ENCODE measurements around the gene ASPG. TPM values are rescaled to one million over a fixed set of nuclear protein-coding genes. Genes with fewer than 3 reads are reported as not detected.

Gene ASPG
- total and polyA plus RNA-seq, 4 donors: 0.13 to 2.2 (median 0.92) TPM

GRCh38 chr14:104115691-104116287 is 30.3 kb downstream of the ASPG start:
- no peak overlapping the region for H3K4me3 ChIP-seq (ENCODE audit: low read length in 2 of 2)
- DNase-seq (peak in 1 of 2 donors; percentile 43), ATAC-seq (ENCODE audit: low FRiP score) (no peak)
- H3K36me3 ChIP-seq (ENCODE audit: control insufficient read depth in 1 of 2, insufficient read depth in 2 of 2, low read length in 1 of 2): no peaks in the 10 kb centered on the region
- H3K27ac ChIP-seq (ENCODE audit: low read depth in 1 of 2, low read length in 2 of 2): no peak overlapping the region
- H3K9me3 ChIP-seq (ENCODE audit: control insufficient read depth, low read length): no peaks in the 10 kb centered on the region
- H3K4me1 ChIP-seq (ENCODE audit: control insufficient read depth in 1 of 2, insufficient read depth in 2 of 2, low read length in 2 of 2): no peaks in the 10 kb centered on the region
- WGBS, 2 donors: 84 to 87% methylated on average over 9 of the region's 9 CpGs
- no peaks in the 10 kb centered on the region for H3K27me3 ChIP-seq (ENCODE audit: control insufficient read depth in 1 of 2, insufficient read depth in 2 of 2, low read length in 1 of 2)
- intact Hi-C loops (cut with DNase I): no loop called here

GRCh38 chr14:104116288-104116755 is 30.8 kb downstream of the ASPG start:
- peak; percentile 38 to 57 for DNase-seq

GRCh38 chr14:104116756-104117340 is 31.3 kb downstream of the ASPG start:
- H3K9me3 ChIP-seq (ENCODE audit: control insufficient read depth, low read length): no peaks in the 10 kb centered on the region
- no peaks in the 10 kb centered on the region for H3K27me3 ChIP-seq (ENCODE audit: control insufficient read depth in 1 of 2, insufficient read depth in 2 of 2, low read length in 1 of 2)
- H3K27ac ChIP-seq (ENCODE audit: low read depth in 1 of 2, low read length in 2 of 2): no peak overlapping the region
- peak overlapping the region in 1 of 2 donors; percentile 20 for H3K4me3 ChIP-seq (ENCODE audit: low read length in 2 of 2)
- intact Hi-C loops (cut with DNase I): no loop called here
- H3K4me1 ChIP-seq (ENCODE audit: control insufficient read depth in 1 of 2, insufficient read depth in 2 of 2, low read length in 2 of 2): no peaks in the 10 kb centered on the region
- no peaks in the 10 kb centered on the region for H3K36me3 ChIP-seq (ENCODE audit: control insufficient read depth in 1 of 2, insufficient read depth in 2 of 2, low read length in 1 of 2)
- DNase-seq (peak; percentile 30 to 74), ATAC-seq (ENCODE audit: low FRiP score) (no peak)
- 1 to 2% methylated on average over 26 to 83 of the region's 83 CpGs for WGBS, 2 donors

More at GRCh38 chr14:104116288-104116755, 30.8 kb downstream of the ASPG start:
- Histone ChIP-seq H3K4me3 (ENCODE audit: low read length in 2 of 2) (peak overlapping the region in 1 of 2 donors; percentile 20), H3K27me3 (ENCODE audit: control insufficient read depth in 1 of 2, insufficient read depth in 2 of 2, low read length in 1 of 2) (no peaks in the 10 kb centered on the region), H3K36me3 (ENCODE audit: control insufficient read depth in 1 of 2, insufficient read depth in 2 of 2, low read length in 1 of 2) (no peaks in the 10 kb centered on the region), H3K4me1 (ENCODE audit: control insufficient read depth in 1 of 2, insufficient read depth in 2 of 2, low read length in 2 of 2) (no peaks in the 10 kb centered on the region), H3K9me3 (ENCODE audit: control insufficient read depth, low read length) (no peaks in the 10 kb centered on the region), H3K27ac (ENCODE audit: low read depth in 1 of 2, low read length in 2 of 2) (no peak overlapping the region)
- intact Hi-C loops (cut with DNase I): no loop called here
- no peak for ATAC-seq (ENCODE audit: low FRiP score)
- 16 to 18% methylated on average over 14 to 19 of the region's 19 CpGs for WGBS, 2 donors

- DNase-seq (peak; percentile 32 to 74), ATAC-seq (ENCODE audit: low FRiP score) (no peak)
- H3K4me3 ChIP-seq (ENCODE audit: low read length in 2 of 2): no peak overlapping the region
These were observed 32.0 kb downstream of the ASPG start for GRCh38 chr14:104117341-104118005.

GRCh38 chr14:104118006-104118844 is 32.7 kb downstream of the ASPG start:
- intact Hi-C loops (cut with DNase I): no loop called here
- ATAC-seq (ENCODE audit: low FRiP score) (no peak), DNase-seq (peak; percentile 35 to 71)
- H3K27me3 ChIP-seq (ENCODE audit: control insufficient read depth in 1 of 2, insufficient read depth in 2 of 2, low read length in 1 of 2): no peaks in the 10 kb centered on the region
- H3K4me1 ChIP-seq (ENCODE audit: control insufficient read depth in 1 of 2, insufficient read depth in 2 of 2, low read length in 2 of 2): no peaks in the 10 kb centered on the region
- H3K4me3 ChIP-seq (ENCODE audit: low read length in 2 of 2): no peak overlapping the region
- WGBS, 2 donors: 57 to 58% methylated on average over 29 to 30 of the region's 30 CpGs
- H3K27ac ChIP-seq (ENCODE audit: low read depth in 1 of 2, low read length in 2 of 2): no peak overlapping the region
- H3K36me3 ChIP-seq (ENCODE audit: control insufficient read depth in 1 of 2, insufficient read depth in 2 of 2, low read length in 1 of 2): no peaks in the 10 kb centered on the region
- H3K9me3 ChIP-seq (ENCODE audit: control insufficient read depth, low read length): no peaks in the 10 kb centered on the region

More at GRCh38 chr14:104117341-104118005, 32.0 kb downstream of the ASPG start:
- H3K27ac ChIP-seq (ENCODE audit: low read depth in 1 of 2, low read length in 2 of 2): no peak overlapping the region
- intact Hi-C loops (cut with DNase I): no loop called here
- H3K4me1 ChIP-seq (ENCODE audit: control insufficient read depth in 1 of 2, insufficient read depth in 2 of 2, low read length in 2 of 2): no peaks in the 10 kb centered on the region
- H3K36me3 ChIP-seq (ENCODE audit: control insufficient read depth in 1 of 2, insufficient read depth in 2 of 2, low read length in 1 of 2): no peaks in the 10 kb centered on the region
- WGBS, 2 donors: 5% methylated on average over 63 to 71 of the region's 71 CpGs
- no peaks in the 10 kb centered on the region for H3K9me3 ChIP-seq (ENCODE audit: control insufficient read depth, low read length)
- H3K27me3 ChIP-seq (ENCODE audit: control insufficient read depth in 1 of 2, insufficient read depth in 2 of 2, low read length in 1 of 2): no peaks in the 10 kb centered on the region

GRCh38 chr14:104119119-104119487 is 33.6 kb downstream of the ASPG start:
- no peaks in the 10 kb centered on the region for H3K27me3 ChIP-seq (ENCODE audit: control insufficient read depth in 1 of 2, insufficient read depth in 2 of 2, low read length in 1 of 2)

GRCh38 chr14:104119488-104120251 is 34.2 kb downstream of the ASPG start:
- Histone ChIP-seq H3K4me3 (ENCODE audit: low read length in 2 of 2) (no peak overlapping the region), H3K9me3 (ENCODE audit: control insufficient read depth, low read length) (no peaks in the 10 kb centered on the region), H3K27me3 (ENCODE audit: control insufficient read depth in 1 of 2, insufficient read depth in 2 of 2, low read length in 1 of 2) (no peaks in the 10 kb centered on the region), H3K4me1 (ENCODE audit: control insufficient read depth in 1 of 2, insufficient read depth in 2 of 2, low read length in 2 of 2) (no peaks in the 10 kb centered on the region), H3K27ac (ENCODE audit: low read depth in 1 of 2, low read length in 2 of 2) (no peak overlapping the region), H3K36me3 (ENCODE audit: control insufficient read depth in 1 of 2, insufficient read depth in 2 of 2, low read length in 1 of 2) (no peaks in the 10 kb centered on the region)
- WGBS, 2 donors: 69% methylated on average over 18 of the region's 18 CpGs
- intact Hi-C loops (cut with DNase I): no loop called here
- peak; percentile 22 for ATAC-seq (ENCODE audit: low FRiP score)
- peak; percentile 24 to 69 for DNase-seq

More at GRCh38 chr14:104119119-104119487, 33.6 kb downstream of the ASPG start:
- ATAC-seq (ENCODE audit: low FRiP score) (no peak), DNase-seq (peak; percentile 18 to 60)
- no peaks in the 10 kb centered on the region for H3K36me3 ChIP-seq (ENCODE audit: control insufficient read depth in 1 of 2, insufficient read depth in 2 of 2, low read length in 1 of 2)
- no peak overlapping the region for H3K4me3 ChIP-seq (ENCODE audit: low read length in 2 of 2)
- H3K27ac ChIP-seq (ENCODE audit: low read depth in 1 of 2, low read length in 2 of 2): no peak overlapping the region
- 70 to 72% methylated on average over 3 of the region's 3 CpGs for WGBS, 2 donors
- H3K4me1 ChIP-seq (ENCODE audit: control insufficient read depth in 1 of 2, insufficient read depth in 2 of 2, low read length in 2 of 2): no peaks in the 10 kb centered on the region
- intact Hi-C loops (cut with DNase I): no loop called here
- H3K9me3 ChIP-seq (ENCODE audit: control insufficient read depth, low read length): no peaks in the 10 kb centered on the region

- Histone ChIP-seq H3K9me3 (ENCODE audit: control insufficient read depth, low read length) (no peaks in the 10 kb centered on the region), H3K4me3 (ENCODE audit: low read length in 2 of 2) (no peak overlapping the region), H3K4me1 (ENCODE audit: control insufficient read depth in 1 of 2, insufficient read depth in 2 of 2, low read length in 2 of 2) (no peaks in the 10 kb centered on the region), H3K27ac (ENCODE audit: low read depth in 1 of 2, low read length in 2 of 2) (no peak overlapping the region), H3K36me3 (ENCODE audit: control insufficient read depth in 1 of 2, insufficient read depth in 2 of 2, low read length in 1 of 2) (no peaks in the 10 kb centered on the region), H3K27me3 (ENCODE audit: control insufficient read depth in 1 of 2, insufficient read depth in 2 of 2, low read length in 1 of 2) (no peaks in the 10 kb centered on the region)
- no peak for ATAC-seq (ENCODE audit: low FRiP score)
- intact Hi-C loops (cut with DNase I): no loop called here
- WGBS, 2 donors: 75 to 83% methylated on average over 5 of the region's 5 CpGs
- DNase-seq: peak; percentile 32 to 65
These were observed 34.8 kb downstream of the ASPG start for GRCh38 chr14:104120281-104120741.

Data from aorta (tissue), 5 donors.